ENCODE results near the gene POU2F3.

- TF ChIP-seq CTCF (IDR thresholded peaks at IDR 0.05) = no peak
- no peak for TF ChIP-seq POLR2AphosphoS5 (IDR thresholded peaks at IDR 0.05)
Measured at GRCh38 chr11:120226242-120226641, 13.7 kb upstream of the POU2F3 start.
